ENCODE results near the gene TRPM3.

The TRPM3 gene

GRCh38 chr9:70682298-70682697 lies 439.1 kb downstream of the TRPM3 start:
- no peaks in the 10 kb centered on the region for H3K4me1 ChIP-seq (ENCODE audit: insufficient read depth, insufficient read length)
- no peak for DNase-seq (ENCODE audit: low read depth, low spot score)
- no peaks in the 10 kb centered on the region for H3K9me3 ChIP-seq (ENCODE audit: insufficient read depth, low read length)
- TF ChIP-seq ZNF274 (IDR thresholded peaks at IDR 0.05; ENCODE audit: low read depth, low read length), result no peak
- H3K36me3 ChIP-seq (ENCODE audit: insufficient read depth, insufficient read length, low read length), result no peaks in the 10 kb centered on the region
- no peak overlapping the region for H3K4me3 ChIP-seq (ENCODE audit: insufficient read length, low read depth)
- H3K27me3 ChIP-seq (ENCODE audit: insufficient read depth, insufficient read length), result no peaks in the 10 kb centered on the region
- H3K9ac ChIP-seq (ENCODE audit: insufficient read length, low read depth), result no peak overlapping the region

DNA sequence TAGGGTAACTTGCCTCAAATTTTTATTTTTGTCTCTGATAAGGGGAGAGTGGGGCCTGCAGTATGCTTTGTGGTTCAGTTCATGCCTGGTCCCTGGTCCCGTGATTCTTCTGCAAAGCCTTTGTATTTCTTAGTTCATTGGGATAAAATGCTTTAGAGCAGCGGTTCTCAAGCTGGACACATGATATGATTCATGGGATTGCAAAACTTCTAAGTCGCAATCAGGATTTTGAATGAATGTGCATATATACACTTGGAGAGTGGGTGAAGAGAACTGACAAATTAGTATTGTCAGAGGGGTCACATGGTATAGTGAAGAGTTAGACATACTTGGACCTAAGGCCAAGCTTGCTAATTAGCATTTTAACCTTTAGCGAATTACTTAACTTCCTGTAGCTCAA lies 441.6 kb downstream of the TRPM3 start:
- Histone ChIP-seq H3K27me3 (ENCODE audit: insufficient read depth, insufficient read length) (no peaks in the 10 kb centered on the region), H3K4me1 (ENCODE audit: insufficient read depth, insufficient read length) (no peaks in the 10 kb centered on the region), H3K9me3 (ENCODE audit: insufficient read depth, low read length) (no peaks in the 10 kb centered on the region), H3K4me3 (ENCODE audit: insufficient read length, low read depth) (no peak overlapping the region), H3K9ac (ENCODE audit: insufficient read length, low read depth) (no peak overlapping the region), H3K36me3 (ENCODE audit: insufficient read depth, insufficient read length, low read length) (no peaks in the 10 kb centered on the region)
- TF ChIP-seq ZNF274 (IDR thresholded peaks at IDR 0.05; ENCODE audit: low read depth, low read length) (no peak), SUZ12 (IDR thresholded peaks at IDR 0.05; ENCODE audit: extremely low read depth, insufficient read depth, insufficient read length) (no peak), YY1 (IDR thresholded peaks at IDR 0.05; ENCODE audit: insufficient read depth, insufficient read length) (no peak)
- DNase-seq (ENCODE audit: low read depth, low spot score), result no peak

DNA sequence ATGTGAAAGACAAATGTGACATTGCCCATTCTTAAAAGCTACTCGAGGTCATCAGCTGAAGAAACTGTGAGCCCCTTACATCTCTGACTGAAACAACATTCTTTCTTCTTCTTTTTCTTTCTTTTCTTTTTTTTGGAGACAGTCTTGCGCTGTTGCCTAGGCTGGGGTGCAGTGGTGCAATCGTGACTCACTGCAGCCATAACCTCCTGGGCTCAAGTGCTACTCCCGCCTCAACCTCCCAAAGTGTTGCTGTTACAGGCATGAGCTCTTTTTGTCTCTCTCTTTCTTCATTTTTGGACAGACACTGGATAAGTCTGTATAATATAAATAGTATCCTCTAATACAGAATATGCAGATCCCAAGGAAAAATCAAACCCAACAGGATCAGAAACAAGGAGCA lies 443.3 kb downstream of the TRPM3 start:
- no peak for DNase-seq (ENCODE audit: low read depth, low spot score)
- TF ChIP-seq ZNF274 (IDR thresholded peaks at IDR 0.05; ENCODE audit: low read depth, low read length) (no peak), SUZ12 (IDR thresholded peaks at IDR 0.05; ENCODE audit: extremely low read depth, insufficient read depth, insufficient read length) (no peak), YY1 (IDR thresholded peaks at IDR 0.05; ENCODE audit: insufficient read depth, insufficient read length) (no peak)
- Histone ChIP-seq H3K27me3 (ENCODE audit: insufficient read depth, insufficient read length) (no peaks in the 10 kb centered on the region), H3K4me1 (ENCODE audit: insufficient read depth, insufficient read length) (no peaks in the 10 kb centered on the region), H3K4me3 (ENCODE audit: insufficient read length, low read depth) (no peak overlapping the region), H3K9ac (ENCODE audit: insufficient read length, low read depth) (no peak overlapping the region), H3K9me3 (ENCODE audit: insufficient read depth, low read length) (no peaks in the 10 kb centered on the region), H3K36me3 (ENCODE audit: insufficient read depth, insufficient read length, low read length) (no peaks in the 10 kb centered on the region)

DNA sequence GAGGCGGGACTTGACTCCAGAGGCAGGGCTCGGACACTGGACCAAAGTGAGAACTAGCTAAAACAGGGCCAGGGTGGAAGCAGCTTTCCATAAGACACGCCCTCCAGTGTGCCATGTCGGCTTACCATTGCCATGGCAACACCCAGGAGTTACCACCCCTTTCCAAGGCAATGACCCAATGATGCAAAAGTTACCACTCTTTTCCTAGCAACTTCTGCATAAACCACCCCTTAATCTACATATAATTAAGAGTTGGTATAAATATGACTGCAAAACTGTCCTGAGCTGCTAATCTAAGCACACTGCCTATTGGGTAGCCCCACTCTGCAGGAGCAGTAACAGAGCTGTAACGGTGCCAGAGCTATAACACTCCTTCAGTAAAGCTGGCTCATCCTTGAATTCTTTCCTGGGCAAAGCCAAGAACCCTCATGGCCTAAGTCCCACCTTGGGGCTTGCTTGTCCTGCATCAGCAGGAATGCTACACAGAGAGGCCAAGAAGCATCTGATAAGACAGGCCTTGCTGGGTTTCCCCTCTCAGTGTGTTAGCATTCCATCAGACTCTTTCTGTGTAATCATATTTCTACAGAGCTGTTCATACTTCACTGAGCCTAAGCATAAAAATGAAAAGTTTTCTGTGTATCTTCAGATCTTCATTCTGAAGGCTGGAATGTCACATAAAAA lies 444.2 kb downstream of the TRPM3 start:
- Histone ChIP-seq H3K36me3 (ENCODE audit: insufficient read depth, insufficient read length, low read length) (no peaks in the 10 kb centered on the region), H3K4me1 (ENCODE audit: insufficient read depth, insufficient read length) (no peaks in the 10 kb centered on the region), H3K4me3 (ENCODE audit: insufficient read length, low read depth) (no peak overlapping the region), H3K9me3 (ENCODE audit: insufficient read depth, low read length) (no peaks in the 10 kb centered on the region), H3K27me3 (ENCODE audit: insufficient read depth, insufficient read length) (no peaks in the 10 kb centered on the region), H3K9ac (ENCODE audit: insufficient read length, low read depth) (no peak overlapping the region)
- no peak for DNase-seq (ENCODE audit: low read depth, low spot score)
- TF ChIP-seq SUZ12 (IDR thresholded peaks at IDR 0.05; ENCODE audit: extremely low read depth, insufficient read depth, insufficient read length) (no peak), ZNF274 (IDR thresholded peaks at IDR 0.05; ENCODE audit: low read depth, low read length) (no peak), YY1 (IDR thresholded peaks at IDR 0.05; ENCODE audit: insufficient read depth, insufficient read length) (no peak)

DNA sequence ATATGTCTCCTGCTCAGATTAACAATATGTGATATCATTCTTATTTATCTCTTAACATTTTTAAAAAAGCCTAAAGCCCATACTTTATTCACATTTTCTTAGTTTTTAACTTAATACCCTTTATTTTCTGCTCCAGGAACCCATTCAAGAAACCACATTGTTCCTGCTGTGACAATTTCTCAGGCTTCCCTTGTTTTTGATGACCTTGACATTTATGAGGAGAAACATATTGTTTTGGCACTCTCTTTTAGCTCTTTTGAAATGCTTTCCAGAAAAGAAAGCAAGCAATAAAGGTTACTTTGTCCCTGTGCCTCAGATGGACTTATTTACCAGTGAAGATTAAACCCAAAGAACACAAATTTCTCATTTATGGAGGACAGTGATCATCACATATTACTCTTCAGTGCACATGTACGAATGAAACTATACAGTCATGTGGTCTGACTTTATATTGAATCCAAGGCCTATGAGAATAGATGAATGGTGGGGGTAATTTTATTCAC lies 445.5 kb downstream of the TRPM3 start:
- TF ChIP-seq ZNF274 (IDR thresholded peaks at IDR 0.05; ENCODE audit: low read depth, low read length) (no peak), SUZ12 (IDR thresholded peaks at IDR 0.05; ENCODE audit: extremely low read depth, insufficient read depth, insufficient read length) (no peak), YY1 (IDR thresholded peaks at IDR 0.05; ENCODE audit: insufficient read depth, insufficient read length) (no peak)
- Histone ChIP-seq H3K36me3 (ENCODE audit: insufficient read depth, insufficient read length, low read length) (no peaks in the 10 kb centered on the region), H3K9ac (ENCODE audit: insufficient read length, low read depth) (no peak overlapping the region), H3K4me1 (ENCODE audit: insufficient read depth, insufficient read length) (no peaks in the 10 kb centered on the region), H3K9me3 (ENCODE audit: insufficient read depth, low read length) (no peaks in the 10 kb centered on the region), H3K4me3 (ENCODE audit: insufficient read length, low read depth) (no peak overlapping the region), H3K27me3 (ENCODE audit: insufficient read depth, insufficient read length) (no peaks in the 10 kb centered on the region)
- no peak for DNase-seq (ENCODE audit: low read depth, low spot score)

DNA sequence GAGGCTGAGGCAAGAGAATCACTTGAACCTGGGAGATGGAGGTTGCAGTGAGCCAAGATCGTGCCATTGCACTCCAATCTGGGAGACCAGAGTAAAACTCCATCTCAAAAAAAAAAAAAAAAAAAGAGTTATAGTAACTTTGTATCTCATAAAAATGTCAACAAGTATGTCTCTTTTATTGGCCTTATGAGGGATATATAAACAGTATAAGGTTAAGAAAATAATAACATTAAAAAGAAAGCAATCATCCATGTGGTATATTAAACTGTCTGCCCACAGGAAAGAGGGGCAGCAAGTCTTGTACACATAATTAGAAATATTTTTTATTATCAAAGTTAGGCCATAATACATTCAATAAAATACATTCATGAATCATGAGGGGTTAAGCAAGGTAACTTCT lies 447.6 kb downstream of the TRPM3 start:
- TF ChIP-seq SUZ12 (IDR thresholded peaks at IDR 0.05; ENCODE audit: extremely low read depth, insufficient read depth, insufficient read length), result no peak
- TF ChIP-seq ZNF274 (IDR thresholded peaks at IDR 0.05; ENCODE audit: low read depth, low read length), result no peak
- no peak for TF ChIP-seq YY1 (IDR thresholded peaks at IDR 0.05; ENCODE audit: insufficient read depth, insufficient read length)
- DNase-seq (ENCODE audit: low read depth, low spot score), result no peak

DNA sequence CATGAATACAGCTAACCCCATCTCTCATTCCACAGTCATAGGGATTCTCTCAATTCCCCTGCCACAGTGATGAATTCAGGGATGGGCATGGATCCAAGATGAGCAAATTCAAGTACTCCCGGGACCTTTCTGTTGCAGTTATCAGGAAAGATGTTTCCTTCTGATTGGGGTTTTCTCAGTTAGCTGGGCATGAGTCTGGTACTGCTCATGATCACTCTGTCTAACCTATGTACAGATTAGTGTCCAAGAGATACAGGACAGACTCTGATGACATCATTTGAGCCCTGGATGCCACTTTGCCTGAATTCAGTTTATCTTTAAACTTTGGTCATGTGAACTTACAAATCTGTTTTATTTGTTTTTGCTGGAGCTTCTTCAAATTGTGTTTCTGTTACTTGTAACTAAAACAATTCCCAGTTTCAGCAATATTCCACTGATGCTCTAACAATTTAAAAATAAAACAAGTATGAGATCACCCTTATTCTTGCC lies 449.2 kb downstream of the TRPM3 start:
- H3K36me3 ChIP-seq (ENCODE audit: insufficient read depth, insufficient read length, low read length), result no peaks in the 10 kb centered on the region
- no peaks in the 10 kb centered on the region for H3K9me3 ChIP-seq (ENCODE audit: insufficient read depth, low read length)
- no peaks in the 10 kb centered on the region for H3K27me3 ChIP-seq (ENCODE audit: insufficient read depth, insufficient read length)
- no peaks in the 10 kb centered on the region for H3K4me1 ChIP-seq (ENCODE audit: insufficient read depth, insufficient read length)
- no peak overlapping the region for H3K4me3 ChIP-seq (ENCODE audit: insufficient read length, low read depth)
- no peak for TF ChIP-seq SUZ12 (IDR thresholded peaks at IDR 0.05; ENCODE audit: extremely low read depth, insufficient read depth, insufficient read length)
- no peak for TF ChIP-seq ZNF274 (IDR thresholded peaks at IDR 0.05; ENCODE audit: low read depth, low read length)
- no peak for TF ChIP-seq YY1 (IDR thresholded peaks at IDR 0.05; ENCODE audit: insufficient read depth, insufficient read length)
- no peak overlapping the region for H3K9ac ChIP-seq (ENCODE audit: insufficient read length, low read depth)
- DNase-seq (ENCODE audit: low read depth, low spot score), result no peak

More for the DNA sequence above, 447.6 kb downstream of the TRPM3 start:
- Histone ChIP-seq H3K36me3 (ENCODE audit: insufficient read depth, insufficient read length, low read length) (no peaks in the 10 kb centered on the region), H3K9ac (ENCODE audit: insufficient read length, low read depth) (no peak overlapping the region), H3K4me1 (ENCODE audit: insufficient read depth, insufficient read length) (no peaks in the 10 kb centered on the region), H3K9me3 (ENCODE audit: insufficient read depth, low read length) (no peaks in the 10 kb centered on the region), H3K4me3 (ENCODE audit: insufficient read length, low read depth) (no peak overlapping the region), H3K27me3 (ENCODE audit: insufficient read depth, insufficient read length) (no peaks in the 10 kb centered on the region)

All from NT2/D1 (cell line).